ENCODE results near the gene EXOSC3.
A peak's percentile ranks its signal among the peaks of the same experiment; 100 is the strongest.

EXOSC3 gene

DNA sequence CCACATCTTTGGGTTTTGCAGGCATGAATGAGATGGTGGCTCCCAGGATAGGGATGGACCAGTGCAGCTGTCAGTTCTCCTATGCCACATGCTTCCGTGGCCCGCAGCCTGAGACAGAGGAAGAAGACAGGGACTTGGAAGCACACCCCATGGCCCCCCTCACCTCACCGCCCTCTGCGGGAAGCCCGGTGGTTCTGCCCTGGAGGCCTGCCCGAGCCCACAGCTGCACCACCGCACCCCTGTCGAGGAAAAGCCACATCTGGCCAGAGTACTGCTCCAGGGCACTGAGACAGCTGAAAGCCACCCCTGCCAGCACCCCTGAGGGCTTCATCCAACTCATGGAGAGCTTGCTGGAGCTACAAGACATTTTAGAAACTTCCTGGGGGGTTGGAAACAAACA is 38.9 kb downstream of the EXOSC3 start:
- no peak overlapping the region for H3K14ac ChIP-seq (ENCODE audit: low read length in 2 of 2)
- no peak overlapping the region for H3K23ac ChIP-seq (ENCODE audit: low read length in 2 of 2)
- H3K18ac ChIP-seq (ENCODE audit: low read depth in 1 of 2, low read length in 2 of 2): no peak overlapping the region
- no peak overlapping the region for H2BK12ac ChIP-seq (ENCODE audit: low read length in 2 of 2)
- no peak for DNase-seq
- H3K4me3 ChIP-seq (ENCODE audit: insufficient read depth in 1 of 2, low read depth in 1 of 2, low read length in 2 of 2): no peak overlapping the region
- H4K91ac ChIP-seq (ENCODE audit: low read length): no peak overlapping the region
- H2BK120ac ChIP-seq (ENCODE audit: low read depth, low read length): no peak overlapping the region
- H2AK5ac ChIP-seq (ENCODE audit: low read length, severe bottlenecking): no peak overlapping the region
- peaks cover 0 to 21% of the 10 kb centered on the region in 2 experiments for H3K36me3 ChIP-seq (ENCODE audit: control insufficient read depth in 1 of 2, insufficient read depth in 2 of 2, low read depth in 1 of 2, low read length in 2 of 2)
- no peak overlapping the region for H3K9ac ChIP-seq (ENCODE audit: low read length)
- H3K4ac ChIP-seq (ENCODE audit: low read depth in 1 of 2, low read length in 2 of 2): peak overlapping the region in 1 of 2 experiments; percentile 9
- no peaks in the 10 kb centered on the region for H3K79me1 ChIP-seq (replicated peaks; ENCODE audit: low read length, poor library complexity, severe bottlenecking)
- H2BK5ac ChIP-seq (ENCODE audit: low read depth, low read length, poor library complexity, severe bottlenecking): no peak overlapping the region
- H3K9me3 ChIP-seq (ENCODE audit: control insufficient read depth, low read length): no peaks in the 10 kb centered on the region
- H3K4me2 ChIP-seq (ENCODE audit: low read length, poor library complexity, severe bottlenecking): no peak overlapping the region
- WGBS: 86% methylated on average over 8 of the region's 8 CpGs
- no peak overlapping the region for H3K27ac ChIP-seq (ENCODE audit: low read length, poor library complexity, severe bottlenecking)
- H2BK15ac ChIP-seq (ENCODE audit: low read depth, poor library complexity, severe bottlenecking): no peak overlapping the region
- no peak overlapping the region for H2AFZ ChIP-seq (ENCODE audit: low read depth, low read length)
- H3K4me1 ChIP-seq (ENCODE audit: control insufficient read depth, insufficient read depth, low read depth, low read length): no peaks in the 10 kb centered on the region
- H4K8ac ChIP-seq (ENCODE audit: low read length): no peak overlapping the region
- H3K27me3 ChIP-seq (ENCODE audit: control insufficient read depth in 1 of 2, insufficient read depth in 1 of 2, low read length in 2 of 2): peaks cover 0 to 27% of the 10 kb centered on the region in 2 experiments

DNA sequence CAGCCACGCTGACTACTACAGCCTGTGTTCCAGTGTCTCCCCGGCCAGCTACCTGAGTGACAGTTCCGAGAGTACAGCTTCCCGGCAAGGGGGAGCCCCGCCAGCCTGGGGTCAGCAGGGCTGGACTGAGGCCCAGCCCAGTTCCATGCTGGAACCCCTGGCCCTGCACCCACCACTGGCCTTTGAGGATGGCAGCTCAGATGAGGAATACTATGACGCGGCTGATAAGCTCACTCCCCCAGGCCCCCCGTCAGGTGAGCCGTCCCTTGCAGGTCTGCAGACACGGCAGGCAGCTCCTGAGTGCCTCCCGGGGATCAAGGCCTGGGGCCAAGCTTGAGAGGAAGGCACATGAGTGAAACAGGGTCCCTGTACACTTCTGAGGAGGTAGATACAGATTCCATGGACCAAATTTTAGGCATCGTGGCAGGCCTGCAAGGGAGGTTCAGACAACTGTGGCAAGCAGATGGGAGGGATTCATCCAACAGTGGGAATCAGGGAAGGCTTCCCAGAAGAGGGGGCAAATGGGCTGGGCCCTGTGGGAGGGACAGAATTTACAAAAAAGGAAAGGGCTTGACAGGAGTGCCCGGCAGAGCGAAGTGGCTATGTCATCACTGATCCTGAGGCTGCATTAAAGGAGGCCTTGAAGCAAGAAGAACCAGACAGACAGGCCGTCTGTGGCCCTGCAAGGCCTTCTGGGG is 44.1 kb downstream of the EXOSC3 start:
- no peak overlapping the region for H2AK5ac ChIP-seq (ENCODE audit: low read length, severe bottlenecking)
- no peak overlapping the region for H3K4me3 ChIP-seq (ENCODE audit: insufficient read depth in 1 of 2, low read depth in 1 of 2, low read length in 2 of 2)
- H3K9ac ChIP-seq (ENCODE audit: low read length): no peak overlapping the region
- H2BK12ac ChIP-seq (ENCODE audit: low read length in 2 of 2): no peak overlapping the region
- H3K9me3 ChIP-seq (ENCODE audit: control insufficient read depth, low read length): no peaks in the 10 kb centered on the region
- H3K4me1 ChIP-seq (ENCODE audit: control insufficient read depth, insufficient read depth, low read depth, low read length): no peaks in the 10 kb centered on the region
- no peak overlapping the region for H2BK120ac ChIP-seq (ENCODE audit: low read depth, low read length)
- no peak overlapping the region for H2BK5ac ChIP-seq (ENCODE audit: low read depth, low read length, poor library complexity, severe bottlenecking)
- no peak overlapping the region for H2BK15ac ChIP-seq (ENCODE audit: low read depth, poor library complexity, severe bottlenecking)
- H3K27me3 ChIP-seq (ENCODE audit: control insufficient read depth in 1 of 2, insufficient read depth in 1 of 2, low read length in 2 of 2): peaks cover 0 to 50% of the 10 kb centered on the region in 2 experiments
- peaks cover 0 to 47% of the 10 kb centered on the region in 2 experiments for H3K36me3 ChIP-seq (ENCODE audit: control insufficient read depth in 1 of 2, insufficient read depth in 2 of 2, low read depth in 1 of 2, low read length in 2 of 2)
- H3K14ac ChIP-seq (ENCODE audit: low read length in 2 of 2): no peak overlapping the region
- no peak overlapping the region for H3K27ac ChIP-seq (ENCODE audit: low read length, poor library complexity, severe bottlenecking)
- no peak overlapping the region for H3K4ac ChIP-seq (ENCODE audit: low read depth in 1 of 2, low read length in 2 of 2)
- no peak overlapping the region for H4K8ac ChIP-seq (ENCODE audit: low read length)
- no peak overlapping the region for H3K4me2 ChIP-seq (ENCODE audit: low read length, poor library complexity, severe bottlenecking)
- DNase-seq: no peak
- H3K79me1 ChIP-seq (replicated peaks; ENCODE audit: low read length, poor library complexity, severe bottlenecking): no peaks in the 10 kb centered on the region
- 88% methylated on average over 15 of the region's 15 CpGs for WGBS
- no peak overlapping the region for H3K18ac ChIP-seq (ENCODE audit: low read depth in 1 of 2, low read length in 2 of 2)
- H2AFZ ChIP-seq (ENCODE audit: low read depth, low read length): no peak overlapping the region
- H3K23ac ChIP-seq (ENCODE audit: low read length in 2 of 2): no peak overlapping the region
- H4K91ac ChIP-seq (ENCODE audit: low read length): no peak overlapping the region

DNA sequence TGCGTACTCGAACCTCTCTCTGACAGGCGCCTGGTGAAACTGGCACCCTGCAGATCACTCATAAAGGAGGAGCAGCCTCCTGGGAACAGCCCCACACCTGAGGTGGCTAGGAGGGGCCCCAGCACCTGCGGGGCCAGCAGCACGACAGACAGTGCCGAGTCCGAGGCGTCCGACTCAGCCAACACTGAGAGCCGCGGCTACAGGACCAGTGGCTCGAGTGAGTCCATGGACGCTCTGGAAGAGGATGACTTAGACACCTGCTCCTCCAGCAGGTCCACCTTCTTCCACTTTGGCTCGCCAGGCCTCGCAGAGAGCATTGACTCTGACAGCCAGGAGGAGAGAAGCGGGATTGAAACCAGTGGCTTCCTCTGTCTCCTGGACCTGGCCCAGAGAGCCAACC is 44.7 kb downstream of the EXOSC3 start:
- peaks cover 0 to 49% of the 10 kb centered on the region in 2 experiments for H3K27me3 ChIP-seq (ENCODE audit: control insufficient read depth in 1 of 2, insufficient read depth in 1 of 2, low read length in 2 of 2)
- H4K8ac ChIP-seq (ENCODE audit: low read length): no peak overlapping the region
- WGBS: 93% methylated on average over 16 of the region's 16 CpGs
- peaks cover 0 to 46% of the 10 kb centered on the region in 2 experiments for H3K36me3 ChIP-seq (ENCODE audit: control insufficient read depth in 1 of 2, insufficient read depth in 2 of 2, low read depth in 1 of 2, low read length in 2 of 2)
- H2AK5ac ChIP-seq (ENCODE audit: low read length, severe bottlenecking): no peak overlapping the region
- no peaks in the 10 kb centered on the region for H3K9me3 ChIP-seq (ENCODE audit: control insufficient read depth, low read length)
- H2BK5ac ChIP-seq (ENCODE audit: low read depth, low read length, poor library complexity, severe bottlenecking): no peak overlapping the region
- DNase-seq: no peak
- no peak overlapping the region for H3K4me2 ChIP-seq (ENCODE audit: low read length, poor library complexity, severe bottlenecking)
- no peaks in the 10 kb centered on the region for H3K79me1 ChIP-seq (replicated peaks; ENCODE audit: low read length, poor library complexity, severe bottlenecking)
- no peak overlapping the region for H3K9ac ChIP-seq (ENCODE audit: low read length)
- H2BK120ac ChIP-seq (ENCODE audit: low read depth, low read length): no peak overlapping the region
- no peak overlapping the region for H3K14ac ChIP-seq (ENCODE audit: low read length in 2 of 2)
- no peaks in the 10 kb centered on the region for H3K4me1 ChIP-seq (ENCODE audit: control insufficient read depth, insufficient read depth, low read depth, low read length)
- H3K18ac ChIP-seq (ENCODE audit: low read depth in 1 of 2, low read length in 2 of 2): no peak overlapping the region
- no peak overlapping the region for H3K4me3 ChIP-seq (ENCODE audit: insufficient read depth in 1 of 2, low read depth in 1 of 2, low read length in 2 of 2)
- H4K91ac ChIP-seq (ENCODE audit: low read length): no peak overlapping the region
- H3K27ac ChIP-seq (ENCODE audit: low read length, poor library complexity, severe bottlenecking): no peak overlapping the region
- H2BK12ac ChIP-seq (ENCODE audit: low read length in 2 of 2): no peak overlapping the region
- no peak overlapping the region for H2BK15ac ChIP-seq (ENCODE audit: low read depth, poor library complexity, severe bottlenecking)
- H3K23ac ChIP-seq (ENCODE audit: low read length in 2 of 2): no peak overlapping the region
- H2AFZ ChIP-seq (ENCODE audit: low read depth, low read length): no peak overlapping the region
- no peak overlapping the region for H3K4ac ChIP-seq (ENCODE audit: low read depth in 1 of 2, low read length in 2 of 2)

DNA sequence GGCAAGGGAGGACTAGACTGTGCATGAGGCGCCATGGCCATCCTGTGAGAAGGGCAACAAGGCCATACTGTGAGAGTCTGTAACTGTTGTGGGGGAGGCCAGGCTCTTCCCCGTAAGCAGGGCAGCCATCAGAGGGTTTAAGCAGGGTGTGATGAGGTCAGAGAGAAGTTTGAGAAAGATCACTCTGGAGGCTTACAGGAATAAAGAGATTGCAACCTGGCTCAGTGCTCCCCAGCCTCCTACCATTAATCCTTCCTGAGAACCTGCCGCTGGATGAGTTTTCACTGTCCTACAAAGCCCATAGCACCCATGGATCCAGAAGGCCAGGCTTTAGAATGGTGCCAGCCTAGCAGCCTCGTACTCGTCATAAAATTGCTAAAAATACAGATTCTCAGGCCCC is 45.6 kb downstream of the EXOSC3 start:
- no peak overlapping the region for H3K4me2 ChIP-seq (ENCODE audit: low read length, poor library complexity, severe bottlenecking)
- H3K27ac ChIP-seq (ENCODE audit: low read length, poor library complexity, severe bottlenecking): no peak overlapping the region
- H3K79me1 ChIP-seq (replicated peaks; ENCODE audit: low read length, poor library complexity, severe bottlenecking): no peaks in the 10 kb centered on the region
- H3K27me3 ChIP-seq (ENCODE audit: control insufficient read depth in 1 of 2, insufficient read depth in 1 of 2, low read length in 2 of 2): peaks cover 0 to 53% of the 10 kb centered on the region in 2 experiments
- H3K18ac ChIP-seq (ENCODE audit: low read depth in 1 of 2, low read length in 2 of 2): no peak overlapping the region
- H3K23ac ChIP-seq (ENCODE audit: low read length in 2 of 2): no peak overlapping the region
- H3K4me1 ChIP-seq (ENCODE audit: control insufficient read depth, insufficient read depth, low read depth, low read length): no peaks in the 10 kb centered on the region
- H2BK15ac ChIP-seq (ENCODE audit: low read depth, poor library complexity, severe bottlenecking): no peak overlapping the region
- no peak overlapping the region for H2BK12ac ChIP-seq (ENCODE audit: low read length in 2 of 2)
- H3K4me3 ChIP-seq (ENCODE audit: insufficient read depth in 1 of 2, low read depth in 1 of 2, low read length in 2 of 2): no peak overlapping the region
- H2AK5ac ChIP-seq (ENCODE audit: low read length, severe bottlenecking): no peak overlapping the region
- no peak overlapping the region for H4K8ac ChIP-seq (ENCODE audit: low read length)
- peak overlapping the region in 1 of 2 experiments; percentile 53 for H3K14ac ChIP-seq (ENCODE audit: low read length in 2 of 2)
- H2BK5ac ChIP-seq (ENCODE audit: low read depth, low read length, poor library complexity, severe bottlenecking): no peak overlapping the region
- no peaks in the 10 kb centered on the region for H3K9me3 ChIP-seq (ENCODE audit: control insufficient read depth, low read length)
- peaks cover 0 to 39% of the 10 kb centered on the region in 2 experiments for H3K36me3 ChIP-seq (ENCODE audit: control insufficient read depth in 1 of 2, insufficient read depth in 2 of 2, low read depth in 1 of 2, low read length in 2 of 2)
- no peak overlapping the region for H2AFZ ChIP-seq (ENCODE audit: low read depth, low read length)
- H3K4ac ChIP-seq (ENCODE audit: low read depth in 1 of 2, low read length in 2 of 2): no peak overlapping the region
- H2BK120ac ChIP-seq (ENCODE audit: low read depth, low read length): no peak overlapping the region
- no peak overlapping the region for H4K91ac ChIP-seq (ENCODE audit: low read length)
- H3K9ac ChIP-seq (ENCODE audit: low read length): no peak overlapping the region
- DNase-seq: no peak
- 96% methylated on average over 2 of the region's 5 CpGs for WGBS
